Uterus (tissue), 2 donors: Measurements from ENCODE around the gene DROSHA.

Experiments used
- POLR2A ChIP-seq, 2 donors: fragments of 450-650 bp; IDR thresholded peaks; one replicate each; pipeline ENCODE4 v1.6.1; 2016; ENCODE audit warnings: antibody characterized with exemption in 2 of 2, mild to moderate bottlenecking in 1 of 2, moderate library complexity in 1 of 2
- TF ChIP-seq, protein P1 (sequence below), 4 experiments: fragments of 200-600 bp in 2 of 4; fragments of 450-650 bp in 2 of 4; sonication (generic) in 2 of 4; IDR thresholded peaks; one replicate each; pipeline ENCODE4 v1.5.1; 2016 to 2019; ENCODE audit warnings: antibody characterized with exemption in 4 of 4, mild to moderate bottlenecking in 2 of 4, moderate library complexity in 1 of 4

DNA sequence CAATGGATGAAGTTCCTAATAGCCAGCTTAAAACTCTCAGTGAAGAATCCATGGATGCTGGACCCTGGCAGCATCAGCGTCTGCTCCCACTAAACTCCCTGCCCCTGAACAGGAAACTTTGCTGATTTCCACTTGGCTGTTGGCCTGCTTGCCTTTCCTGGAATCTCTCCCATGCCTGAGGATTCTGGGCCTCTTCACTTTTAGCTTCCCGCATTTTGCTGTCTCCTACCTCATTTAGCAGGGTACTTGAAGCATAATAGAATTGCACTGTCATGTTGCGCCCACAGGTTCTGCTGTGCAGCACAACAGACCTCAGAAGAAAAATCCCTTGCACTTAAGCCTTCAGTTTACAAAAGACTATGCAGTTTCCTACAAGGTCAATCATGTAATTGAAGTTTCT lies 127.6 kb downstream of the DROSHA start:
- TF ChIP-seq, protein P1, sequence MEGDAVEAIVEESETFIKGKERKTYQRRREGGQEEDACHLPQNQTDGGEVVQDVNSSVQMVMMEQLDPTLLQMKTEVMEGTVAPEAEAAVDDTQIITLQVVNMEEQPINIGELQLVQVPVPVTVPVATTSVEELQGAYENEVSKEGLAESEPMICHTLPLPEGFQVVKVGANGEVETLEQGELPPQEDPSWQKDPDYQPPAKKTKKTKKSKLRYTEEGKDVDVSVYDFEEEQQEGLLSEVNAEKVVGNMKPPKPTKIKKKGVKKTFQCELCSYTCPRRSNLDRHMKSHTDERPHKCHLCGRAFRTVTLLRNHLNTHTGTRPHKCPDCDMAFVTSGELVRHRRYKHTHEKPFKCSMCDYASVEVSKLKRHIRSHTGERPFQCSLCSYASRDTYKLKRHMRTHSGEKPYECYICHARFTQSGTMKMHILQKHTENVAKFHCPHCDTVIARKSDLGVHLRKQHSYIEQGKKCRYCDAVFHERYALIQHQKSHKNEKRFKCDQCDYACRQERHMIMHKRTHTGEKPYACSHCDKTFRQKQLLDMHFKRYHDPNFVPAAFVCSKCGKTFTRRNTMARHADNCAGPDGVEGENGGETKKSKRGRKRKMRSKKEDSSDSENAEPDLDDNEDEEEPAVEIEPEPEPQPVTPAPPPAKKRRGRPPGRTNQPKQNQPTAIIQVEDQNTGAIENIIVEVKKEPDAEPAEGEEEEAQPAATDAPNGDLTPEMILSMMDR (IDR thresholded peaks at IDR 0.05) = no peak
- TF ChIP-seq POLR2A (IDR thresholded peaks at IDR 0.05) = no peak
